Left ventricle myocardium inferior (tissue), 1 donor: ENCODE measurements around the gene ORMDL3. TPM values are rescaled to one million over a fixed set of nuclear protein-coding genes. Genes with fewer than 3 reads are reported as not detected.
A peak's percentile ranks its signal among the peaks of the same experiment; 100 is the strongest.

Source experiments
- DNase-seq: peaks from one replicate; pipeline ENCODE4 v3.0.0-alpha.2; 2020
- H3K27ac ChIP-seq: fragments of 200-600 bp; replicated peaks from 2 replicates; pipeline ENCODE4 v1.8.0; 2021
- H3K27me3 ChIP-seq: fragments of 200-600 bp; 2 replicates; pipeline ENCODE4 v1.8.0; 2021; ENCODE audit warnings: low read depth
- H3K36me3 ChIP-seq: fragments of 200-600 bp; 2 replicates; pipeline ENCODE4 v1.8.0; 2021
- H3K4me1 ChIP-seq: fragments of 200-600 bp; 2 replicates; pipeline ENCODE4 v1.8.0; 2021
- H3K4me3 ChIP-seq: fragments of 200-600 bp; 2 replicates; pipeline ENCODE4 v1.8.0; 2021; ENCODE audit warnings: mild to moderate bottlenecking, moderate library complexity
- H3K9me3 ChIP-seq: fragments of 200-600 bp; replicated peaks from 2 replicates; pipeline ENCODE4 v1.8.0; 2021
- intact Hi-C: fragments of 100-400 bp; cut with micrococcal nuclease; formaldehyde crosslinking; loops from one replicate; pipeline ENCODE4 v1.11.0; 2022
- total RNA-seq: library from RNA; stranded (reverse); fragmentation: NEBNext Ultra II Directional; extraction: Animal tissue kit (Norgen Biotek cat#: 25700); gene quantifications from one replicate; pipeline ENCODE4 v1.2.1, GENCODE V29; 2021
- TF ChIP-seq, protein P1 (sequence below): fragments of 200-600 bp; IDR thresholded peaks from 2 replicates; pipeline ENCODE4 v1.8.0; 2021; ENCODE audit warnings: antibody characterized with exemption, mild to moderate bottlenecking, borderline replicate concordance
- donor health status: DM: no; HTN: yes; CAD: no; lungs with severe emphysema.

Gene ORMDL3
- total RNA-seq, 1 donor from 2014 or later: 44.7 TPM

GRCh38 chr17:39939588-39940419 lies 12.4 kb upstream of the ORMDL3 start:
- H3K9me3 ChIP-seq: no peaks in the 10 kb centered on the region
- peaks cover 5% of the 10 kb centered on the region for H3K27me3 ChIP-seq
- H3K27ac ChIP-seq: peak overlapping the region; percentile 64
- intact Hi-C loops: no loop called here
- no peaks in the 10 kb centered on the region for H3K36me3 ChIP-seq
- H3K4me3 ChIP-seq: no peak overlapping the region
- H3K4me1 ChIP-seq: peaks cover 32% of the 10 kb centered on the region
- TF ChIP-seq, protein P1, sequence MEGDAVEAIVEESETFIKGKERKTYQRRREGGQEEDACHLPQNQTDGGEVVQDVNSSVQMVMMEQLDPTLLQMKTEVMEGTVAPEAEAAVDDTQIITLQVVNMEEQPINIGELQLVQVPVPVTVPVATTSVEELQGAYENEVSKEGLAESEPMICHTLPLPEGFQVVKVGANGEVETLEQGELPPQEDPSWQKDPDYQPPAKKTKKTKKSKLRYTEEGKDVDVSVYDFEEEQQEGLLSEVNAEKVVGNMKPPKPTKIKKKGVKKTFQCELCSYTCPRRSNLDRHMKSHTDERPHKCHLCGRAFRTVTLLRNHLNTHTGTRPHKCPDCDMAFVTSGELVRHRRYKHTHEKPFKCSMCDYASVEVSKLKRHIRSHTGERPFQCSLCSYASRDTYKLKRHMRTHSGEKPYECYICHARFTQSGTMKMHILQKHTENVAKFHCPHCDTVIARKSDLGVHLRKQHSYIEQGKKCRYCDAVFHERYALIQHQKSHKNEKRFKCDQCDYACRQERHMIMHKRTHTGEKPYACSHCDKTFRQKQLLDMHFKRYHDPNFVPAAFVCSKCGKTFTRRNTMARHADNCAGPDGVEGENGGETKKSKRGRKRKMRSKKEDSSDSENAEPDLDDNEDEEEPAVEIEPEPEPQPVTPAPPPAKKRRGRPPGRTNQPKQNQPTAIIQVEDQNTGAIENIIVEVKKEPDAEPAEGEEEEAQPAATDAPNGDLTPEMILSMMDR: peak; percentile 45
- no peak for DNase-seq

- Histone ChIP-seq H3K9me3 (no peaks in the 10 kb centered on the region), H3K27me3 (peaks cover 5% of the 10 kb centered on the region), H3K27ac (peak overlapping the region; percentile 64), H3K4me1 (peaks cover 38% of the 10 kb centered on the region), H3K4me3 (no peak overlapping the region), H3K36me3 (no peaks in the 10 kb centered on the region)
- intact Hi-C loops: no loop called here
- TF ChIP-seq, protein P1: no peak
- no peak for DNase-seq
These were observed 11.7 kb upstream of the ORMDL3 start for GRCh38 chr17:39939106-39939505.

DNA sequence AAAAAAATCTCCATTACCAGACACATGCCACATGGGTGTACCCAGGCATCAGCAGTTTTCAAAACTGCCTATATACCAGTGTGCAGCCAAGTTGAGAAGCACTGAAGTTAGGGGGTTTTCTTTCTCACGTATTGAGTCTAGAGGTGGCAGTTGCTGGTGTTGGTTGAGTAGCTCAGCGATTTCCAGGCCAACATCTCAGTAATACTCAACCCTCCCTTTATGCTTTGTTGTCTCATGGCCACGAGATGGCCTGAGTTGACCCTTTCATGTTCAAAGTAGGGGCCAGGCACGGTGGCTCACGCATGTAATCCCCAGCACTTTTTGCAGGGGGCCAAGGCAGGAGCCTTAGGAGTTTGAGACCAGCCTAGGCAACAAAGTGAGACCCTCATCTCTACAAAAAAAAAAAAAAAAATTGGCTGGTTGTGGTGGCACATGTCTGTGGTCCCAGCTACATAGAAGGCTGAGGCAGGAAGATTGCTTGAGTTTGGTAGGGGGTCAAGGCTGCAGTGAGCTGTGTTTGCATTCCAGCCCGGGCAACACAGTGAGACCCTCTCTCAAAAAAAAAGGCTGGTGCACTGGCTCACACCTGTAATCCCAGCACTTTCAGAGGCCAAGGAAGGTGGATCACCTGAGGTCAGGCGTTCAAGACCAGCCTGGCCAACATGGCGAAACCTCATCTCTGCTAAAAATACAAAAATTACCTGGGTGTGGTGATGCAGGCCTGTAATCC lies 10.9 kb upstream of the ORMDL3 start:
- Histone ChIP-seq H3K27me3 (no peaks in the 10 kb centered on the region), H3K36me3 (no peaks in the 10 kb centered on the region), H3K27ac (no peak overlapping the region), H3K9me3 (no peaks in the 10 kb centered on the region), H3K4me3 (no peak overlapping the region), H3K4me1 (peaks cover 42% of the 10 kb centered on the region)
- DNase-seq: no peak
- intact Hi-C loops: no loop called here
- TF ChIP-seq, protein P1: no peak

DNA sequence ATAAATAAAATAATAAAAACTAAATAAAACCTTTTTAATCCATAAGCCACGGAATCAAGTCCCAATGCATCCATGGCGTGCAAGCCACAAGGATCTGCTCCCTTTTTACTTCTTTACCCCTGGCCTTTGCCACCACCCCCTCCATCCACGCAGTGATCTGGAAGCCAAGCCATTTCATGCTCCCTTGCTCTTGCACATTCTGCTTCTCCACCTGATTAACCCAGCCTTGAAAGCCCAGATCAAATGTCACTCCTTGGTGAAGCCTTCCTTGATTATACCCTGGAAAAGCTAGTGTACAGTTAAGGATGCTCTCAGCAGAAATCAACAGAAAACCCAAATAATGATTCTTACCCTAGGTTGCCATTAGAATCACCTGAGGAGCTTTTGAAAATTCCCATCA lies 10.0 kb upstream of the ORMDL3 start:
- no peak for DNase-seq
- no peaks in the 10 kb centered on the region for H3K9me3 ChIP-seq
- peaks cover 43% of the 10 kb centered on the region for H3K4me1 ChIP-seq
- H3K27me3 ChIP-seq: no peaks in the 10 kb centered on the region
- H3K36me3 ChIP-seq: no peaks in the 10 kb centered on the region
- H3K4me3 ChIP-seq: no peak overlapping the region
- H3K27ac ChIP-seq: no peak overlapping the region
- TF ChIP-seq, protein P1: no peak
- intact Hi-C loops: no loop called here

GRCh38 chr17:39935909-39936308 lies 8.5 kb upstream of the ORMDL3 start:
- no peak for DNase-seq
- intact Hi-C loops: no loop called here

More at GRCh38 chr17:39935909-39936308, 8.5 kb upstream of the ORMDL3 start:
- Histone ChIP-seq H3K4me3 (no peak overlapping the region), H3K9me3 (no peaks in the 10 kb centered on the region), H3K4me1 (peaks cover 47% of the 10 kb centered on the region), H3K36me3 (no peaks in the 10 kb centered on the region), H3K27ac (no peak overlapping the region), H3K27me3 (no peaks in the 10 kb centered on the region)
- TF ChIP-seq, protein P1: no peak
